ENCODE measurements around the gene OR2S2. TPM values are rescaled to one million over a fixed set of nuclear protein-coding genes. Genes with fewer than 3 reads are reported as not detected.

The OR2S2 gene
- total RNA-seq, 4 donors from 2014 or later, result not detected

DNA sequence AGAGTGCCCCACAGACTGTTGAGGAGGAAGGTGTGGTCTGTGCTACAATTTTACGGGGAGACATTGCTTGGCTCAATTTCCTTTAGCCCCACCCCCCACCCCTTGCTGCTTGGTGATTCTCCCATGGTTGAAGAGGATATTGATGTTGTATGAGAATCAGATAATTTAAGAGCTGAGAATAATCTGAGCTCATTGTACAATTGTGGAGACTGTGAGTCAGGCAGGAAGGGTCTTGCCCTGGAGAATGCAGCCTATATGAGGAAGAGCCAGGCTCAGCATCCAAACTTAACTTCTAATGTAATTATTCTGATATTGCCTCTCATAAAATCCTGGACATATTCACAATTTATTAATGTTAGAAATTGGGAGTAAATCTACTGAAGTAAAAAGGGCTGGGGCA lies 26.1 kb upstream of the OR2S2 start:
- no peak overlapping the region for H3K27ac ChIP-seq
- H3K36me3 ChIP-seq, result no peaks in the 10 kb centered on the region
- peaks cover 9% of the 10 kb centered on the region for H3K27me3 ChIP-seq
- no peak for DNase-seq (ENCODE audit: low spot score in 2 of 2)
- 73% methylated on average over 1 of the region's 1 CpG for WGBS
- H3K9me3 ChIP-seq, result no peaks in the 10 kb centered on the region
- TF ChIP-seq, protein P1, sequence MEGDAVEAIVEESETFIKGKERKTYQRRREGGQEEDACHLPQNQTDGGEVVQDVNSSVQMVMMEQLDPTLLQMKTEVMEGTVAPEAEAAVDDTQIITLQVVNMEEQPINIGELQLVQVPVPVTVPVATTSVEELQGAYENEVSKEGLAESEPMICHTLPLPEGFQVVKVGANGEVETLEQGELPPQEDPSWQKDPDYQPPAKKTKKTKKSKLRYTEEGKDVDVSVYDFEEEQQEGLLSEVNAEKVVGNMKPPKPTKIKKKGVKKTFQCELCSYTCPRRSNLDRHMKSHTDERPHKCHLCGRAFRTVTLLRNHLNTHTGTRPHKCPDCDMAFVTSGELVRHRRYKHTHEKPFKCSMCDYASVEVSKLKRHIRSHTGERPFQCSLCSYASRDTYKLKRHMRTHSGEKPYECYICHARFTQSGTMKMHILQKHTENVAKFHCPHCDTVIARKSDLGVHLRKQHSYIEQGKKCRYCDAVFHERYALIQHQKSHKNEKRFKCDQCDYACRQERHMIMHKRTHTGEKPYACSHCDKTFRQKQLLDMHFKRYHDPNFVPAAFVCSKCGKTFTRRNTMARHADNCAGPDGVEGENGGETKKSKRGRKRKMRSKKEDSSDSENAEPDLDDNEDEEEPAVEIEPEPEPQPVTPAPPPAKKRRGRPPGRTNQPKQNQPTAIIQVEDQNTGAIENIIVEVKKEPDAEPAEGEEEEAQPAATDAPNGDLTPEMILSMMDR (IDR thresholded peaks at IDR 0.05), result no peak
- no peak for TF ChIP-seq EP300 (IDR thresholded peaks at IDR 0.05)
- no peak for TF ChIP-seq POLR2AphosphoS5 (IDR thresholded peaks at IDR 0.05)
- no peak for TF ChIP-seq POLR2A (IDR thresholded peaks at IDR 0.05)
- peaks cover 6% of the 10 kb centered on the region for H3K4me1 ChIP-seq
- H3K4me3 ChIP-seq, result no peak overlapping the region

DNA sequence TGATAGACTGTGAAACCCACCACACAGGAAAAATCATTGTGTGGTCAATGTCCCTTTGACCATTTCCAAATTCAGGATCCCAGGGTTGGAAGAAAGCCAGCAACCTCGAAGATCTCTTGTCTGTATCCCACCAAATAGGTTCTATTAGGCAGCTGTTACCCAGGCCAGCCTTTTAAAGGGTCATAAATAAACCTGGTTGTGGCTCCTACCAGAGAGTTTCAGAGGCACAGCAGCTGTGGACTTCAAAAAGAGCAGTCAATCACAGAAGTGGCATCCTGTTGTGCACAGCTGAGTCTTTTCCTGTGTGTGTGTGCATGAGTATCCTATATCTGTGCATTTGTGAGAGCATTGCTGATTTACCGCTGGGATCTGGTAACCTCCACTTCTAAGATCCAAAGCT lies 23.7 kb upstream of the OR2S2 start:
- H3K4me3 ChIP-seq, result no peak overlapping the region
- H3K36me3 ChIP-seq, result no peaks in the 10 kb centered on the region
- peaks cover 6% of the 10 kb centered on the region for H3K4me1 ChIP-seq
- peaks cover 11% of the 10 kb centered on the region for H3K27me3 ChIP-seq
- no peaks in the 10 kb centered on the region for H3K9me3 ChIP-seq
- H3K27ac ChIP-seq, result no peak overlapping the region
- TF ChIP-seq POLR2AphosphoS5 (IDR thresholded peaks at IDR 0.05), result no peak
- TF ChIP-seq, protein P1 (IDR thresholded peaks at IDR 0.05), result no peak
- no peak for TF ChIP-seq EP300 (IDR thresholded peaks at IDR 0.05)
- TF ChIP-seq POLR2A (IDR thresholded peaks at IDR 0.05), result no peak
- WGBS, result 8% methylated on average over 2 of the region's 2 CpGs
- no peak for DNase-seq (ENCODE audit: low spot score in 2 of 2)

DNA sequence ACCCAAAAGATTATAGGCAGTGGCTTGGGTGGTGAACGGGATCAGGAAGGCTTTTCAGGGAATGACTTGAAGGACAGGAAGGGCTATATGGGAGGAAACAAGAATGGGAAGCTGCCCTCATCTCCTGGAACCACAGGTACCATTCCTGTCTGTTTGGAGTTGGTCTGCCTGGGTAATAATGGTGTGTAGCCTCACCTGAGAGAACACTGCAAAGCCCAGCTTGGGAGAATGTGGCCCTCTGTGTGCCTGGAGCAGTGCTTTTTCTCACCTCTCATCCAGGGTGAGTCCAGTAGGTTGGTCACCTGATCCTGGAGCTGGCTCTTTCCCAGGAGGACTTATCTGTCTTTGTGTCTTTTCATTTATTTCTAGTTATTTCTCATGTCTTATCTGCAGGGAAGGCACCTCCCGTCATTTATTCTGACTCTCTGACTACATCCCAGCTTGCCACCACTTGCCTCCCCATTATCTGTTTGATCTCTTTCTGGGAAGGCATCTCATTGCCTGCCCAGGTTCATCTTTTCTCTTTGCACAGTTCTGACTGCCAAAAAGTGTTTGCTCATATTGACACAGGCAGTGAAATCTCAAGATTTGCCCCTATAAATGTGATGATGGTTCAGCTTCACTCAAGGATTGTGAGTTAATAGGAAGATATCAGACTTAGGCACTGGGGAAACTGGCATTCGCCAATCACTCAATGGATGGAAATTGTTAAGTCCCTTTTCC lies 22.5 kb upstream of the OR2S2 start:
- no peak for DNase-seq (ENCODE audit: low spot score in 2 of 2)
- H3K27ac ChIP-seq, result no peak overlapping the region
- H3K4me3 ChIP-seq, result no peak overlapping the region
- no peaks in the 10 kb centered on the region for H3K36me3 ChIP-seq
- peaks cover 6% of the 10 kb centered on the region for H3K4me1 ChIP-seq
- no peak for TF ChIP-seq EP300 (IDR thresholded peaks at IDR 0.05)
- no peak for TF ChIP-seq POLR2AphosphoS5 (IDR thresholded peaks at IDR 0.05)
- no peak for TF ChIP-seq POLR2A (IDR thresholded peaks at IDR 0.05)
- TF ChIP-seq, protein P1 (IDR thresholded peaks at IDR 0.05), result no peak
- 64% methylated on average over 3 of the region's 3 CpGs for WGBS
- H3K27me3 ChIP-seq, result peaks cover 18% of the 10 kb centered on the region
- no peaks in the 10 kb centered on the region for H3K9me3 ChIP-seq

DNA sequence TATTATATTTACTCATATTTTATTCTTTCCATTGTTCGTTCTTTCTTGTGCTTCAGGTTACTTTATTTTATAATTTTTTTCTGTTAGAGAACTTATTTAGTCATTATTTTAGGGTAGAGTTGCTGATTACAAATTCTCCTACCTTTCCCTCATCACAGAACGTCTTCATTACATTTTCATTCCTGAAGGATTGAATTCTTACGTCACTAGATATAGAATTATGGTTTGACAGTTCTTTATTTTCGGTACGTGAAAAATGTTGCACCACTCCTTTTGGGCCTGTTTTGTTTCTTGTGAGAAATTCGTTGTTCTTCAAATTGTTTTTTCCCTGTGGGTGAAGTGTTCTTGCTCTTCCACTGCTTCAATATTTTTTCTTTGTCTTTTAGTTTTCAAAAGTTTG lies 20.8 kb upstream of the OR2S2 start:
- Histone ChIP-seq H3K4me1 (peaks cover 6% of the 10 kb centered on the region), H3K27ac (no peak overlapping the region), H3K9me3 (peaks cover 9% of the 10 kb centered on the region), H3K36me3 (no peaks in the 10 kb centered on the region), H3K4me3 (no peak overlapping the region), H3K27me3 (peaks cover 26% of the 10 kb centered on the region)
- DNase-seq (ENCODE audit: low spot score in 2 of 2), result no peak
- WGBS, result 83% methylated on average over 6 of the region's 6 CpGs
- no peak for TF ChIP-seq POLR2AphosphoS5 (IDR thresholded peaks at IDR 0.05)
- TF ChIP-seq POLR2A (IDR thresholded peaks at IDR 0.05), result no peak
- TF ChIP-seq, protein P1 (IDR thresholded peaks at IDR 0.05), result no peak
- no peak for TF ChIP-seq EP300 (IDR thresholded peaks at IDR 0.05)

DNA sequence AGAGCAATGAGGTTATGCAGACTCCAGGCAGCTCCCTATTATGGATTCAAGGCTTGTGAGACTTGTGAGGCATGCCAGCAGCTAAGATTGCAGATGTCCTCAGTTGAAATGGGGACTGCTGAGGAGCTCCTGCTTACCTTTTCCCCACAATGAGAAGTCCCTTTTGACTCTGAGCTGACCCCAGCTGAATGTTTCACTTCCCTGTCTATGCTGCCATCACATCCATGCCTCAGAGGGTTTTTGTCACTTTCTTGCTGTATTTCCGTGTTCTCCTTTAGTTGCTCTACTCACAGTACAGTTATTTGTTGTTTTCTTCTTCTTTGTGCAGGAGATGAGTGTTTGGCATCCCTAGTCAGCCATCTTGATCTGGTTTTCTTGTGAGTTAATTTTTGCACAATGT lies 18.8 kb upstream of the OR2S2 start:
- no peak overlapping the region for H3K27ac ChIP-seq
- H3K4me1 ChIP-seq, result peaks cover 10% of the 10 kb centered on the region
- no peak for TF ChIP-seq EP300 (IDR thresholded peaks at IDR 0.05)
- TF ChIP-seq, protein P1 (IDR thresholded peaks at IDR 0.05), result no peak
- no peak for TF ChIP-seq POLR2AphosphoS5 (IDR thresholded peaks at IDR 0.05)
- no peak for TF ChIP-seq POLR2A (IDR thresholded peaks at IDR 0.05)
- no peaks in the 10 kb centered on the region for H3K36me3 ChIP-seq
- H3K27me3 ChIP-seq, result peaks cover 40% of the 10 kb centered on the region
- no peak overlapping the region for H3K4me3 ChIP-seq
- WGBS, result 84% methylated on average over 1 of the region's 1 CpG
- H3K9me3 ChIP-seq, result peaks cover 9% of the 10 kb centered on the region
- no peak for DNase-seq (ENCODE audit: low spot score in 2 of 2)

All from suprapubic skin (tissue), 4 donors.